NCI-H82 (cell line): ENCODE data around the gene COL20A1.
A peak's percentile ranks its signal among the peaks of the same experiment; 100 is the strongest.

Experiments used
- DNase-seq: peaks from one replicate; lab custom pipeline; 2025; lab: John Stamatoyannopoulos, UW

The COL20A1 gene

DNA sequence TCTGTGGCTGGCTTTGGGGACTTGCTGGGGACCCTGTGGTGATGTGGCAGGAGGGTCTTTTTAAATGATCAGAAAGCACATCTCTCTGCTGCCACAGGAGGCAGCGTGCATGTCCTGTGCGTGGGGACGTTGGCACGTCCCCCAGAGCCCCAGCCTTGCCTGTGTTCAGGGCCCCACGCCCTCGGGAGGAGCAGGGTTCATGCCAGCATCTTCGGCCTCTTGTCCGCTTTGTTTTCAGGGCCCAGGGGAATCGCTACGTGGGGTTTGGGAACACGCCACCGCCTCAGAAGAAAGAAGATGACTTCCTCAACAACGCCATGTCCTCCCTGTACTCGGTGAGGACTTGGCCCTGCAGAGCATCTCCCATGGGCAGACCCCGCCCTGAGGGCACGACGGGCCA lies 14.3 kb upstream of the COL20A1 start:
- DNase-seq, result no peak

DNA sequence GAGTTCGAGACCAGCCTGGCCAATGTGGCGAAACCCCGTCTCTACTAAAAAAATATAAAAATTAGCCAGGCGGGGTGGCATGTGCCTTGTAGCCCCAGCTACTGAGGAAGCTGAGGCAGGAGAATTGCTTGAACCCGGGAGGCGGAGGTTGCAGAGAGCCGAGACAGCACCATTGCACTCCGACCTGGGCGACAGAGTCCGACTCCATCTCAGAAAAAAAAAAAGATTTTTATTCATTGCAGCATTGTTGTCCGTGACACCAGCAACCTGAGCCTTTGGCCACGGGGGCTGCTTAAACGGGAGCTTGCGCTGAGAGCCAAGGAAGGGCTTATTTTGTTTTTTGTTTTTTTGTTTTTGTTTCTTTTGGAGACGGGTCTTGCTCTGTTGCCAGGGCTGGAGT lies 13.1 kb upstream of the COL20A1 start:
- no peak for DNase-seq

GRCh38 chr20:63280371-63280770 lies 12.6 kb upstream of the COL20A1 start:
- DNase-seq, result no peak

- DNase-seq, result peak; percentile 28
Measured at GRCh38 chr20:63280929-63281545, 11.9 kb upstream of the COL20A1 start.

DNA sequence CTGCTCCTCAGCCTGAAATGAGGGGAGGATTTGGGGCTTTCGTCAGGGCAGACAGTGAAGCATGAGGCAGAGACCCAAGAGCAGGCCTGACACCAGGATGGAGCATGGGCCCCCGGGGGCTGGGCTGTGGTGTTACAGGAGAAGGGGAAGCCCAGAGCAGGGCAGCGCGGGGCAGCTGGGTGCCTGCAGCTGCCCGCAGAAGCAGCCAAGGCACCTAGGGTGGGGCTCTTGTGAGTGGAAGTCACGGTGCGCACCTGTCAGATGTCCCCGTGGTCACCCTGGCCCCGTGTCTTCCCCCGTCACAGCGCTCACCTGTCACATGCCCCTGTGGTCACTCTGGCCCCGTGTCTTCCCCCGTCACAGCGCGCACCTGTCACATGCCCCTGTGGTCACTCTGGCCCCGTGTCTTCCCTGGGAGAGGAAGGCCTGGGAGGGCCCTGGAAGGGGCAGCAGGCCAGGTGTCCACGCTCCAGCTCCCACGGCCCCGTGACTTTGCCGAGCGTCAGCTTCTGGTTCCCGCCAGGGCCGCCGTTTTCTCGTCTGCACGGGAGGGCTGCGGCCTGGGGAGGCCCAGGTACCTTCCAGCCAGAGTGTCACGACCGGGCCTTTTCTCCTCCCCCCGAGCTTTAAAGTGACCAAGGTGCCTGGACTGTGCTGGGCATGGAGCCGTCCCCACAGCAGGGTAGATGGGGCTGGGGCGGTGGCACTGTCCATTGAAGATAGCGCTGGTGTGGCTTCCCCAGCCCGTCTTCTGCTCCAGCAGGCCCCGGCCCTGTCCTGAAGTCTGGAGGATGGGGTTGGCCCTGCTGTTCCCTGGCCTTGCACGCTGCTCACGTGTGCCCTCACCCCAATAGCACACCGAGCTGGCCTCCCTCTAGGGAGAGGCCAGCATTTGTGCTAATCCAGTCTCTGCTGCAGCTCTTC lies 11.0 kb upstream of the COL20A1 start:
- no peak for DNase-seq

GRCh38 chr20:63282946-63283345 lies 10.0 kb upstream of the COL20A1 start:
- DNase-seq, result no peak

GRCh38 chr20:63283397-63284082 lies 9.4 kb upstream of the COL20A1 start:
- no peak for DNase-seq

DNA sequence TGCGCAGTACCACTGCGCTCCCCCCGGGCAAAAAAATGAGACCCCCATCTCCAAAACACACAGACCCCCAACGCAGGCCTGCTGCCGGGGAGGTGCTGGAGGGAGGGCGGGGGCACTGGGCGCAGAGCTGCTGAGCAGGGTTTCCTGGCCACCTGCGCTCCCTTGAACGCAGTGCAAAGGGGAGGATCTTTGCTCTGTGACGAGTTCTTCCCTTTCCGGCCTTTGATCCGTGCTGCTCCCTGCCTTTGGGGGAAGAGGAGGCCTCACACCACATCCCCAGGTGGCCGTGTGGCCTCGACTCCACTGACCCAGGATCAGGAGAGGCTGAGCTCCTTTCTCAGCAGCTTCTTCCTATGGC lies 8.9 kb upstream of the COL20A1 start:
- DNase-seq, result no peak

- no peak for DNase-seq
Measured at GRCh38 chr20:63284544-63284949, 8.4 kb upstream of the COL20A1 start.

DNA sequence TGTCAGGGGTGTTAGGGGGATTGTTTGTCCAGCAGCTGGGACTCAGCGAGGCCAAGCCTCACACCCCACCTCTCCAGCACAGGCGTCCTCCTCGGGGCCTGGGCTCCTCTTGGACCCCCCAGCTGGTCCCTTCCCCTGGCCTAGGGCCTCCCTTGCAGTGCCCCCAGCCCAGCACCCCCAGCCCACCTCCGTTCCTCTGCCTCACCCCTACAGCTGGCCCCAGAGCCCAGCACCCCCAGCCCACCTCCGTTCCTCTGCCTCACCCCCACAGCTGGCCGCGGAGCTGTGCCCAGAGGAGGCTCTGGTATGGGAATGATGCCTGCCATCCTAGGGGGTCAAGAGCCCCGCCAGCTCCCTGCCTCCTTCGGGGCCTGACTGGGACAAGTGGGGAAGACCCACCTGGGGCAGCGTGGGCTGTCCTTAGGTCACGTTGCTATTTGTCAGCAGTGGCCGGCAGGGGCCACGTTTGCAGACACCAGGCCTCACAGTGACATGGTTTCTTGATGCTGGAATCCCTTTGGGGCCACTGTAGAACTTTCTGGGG lies 7.9 kb upstream of the COL20A1 start:
- DNase-seq, result no peak

DNA sequence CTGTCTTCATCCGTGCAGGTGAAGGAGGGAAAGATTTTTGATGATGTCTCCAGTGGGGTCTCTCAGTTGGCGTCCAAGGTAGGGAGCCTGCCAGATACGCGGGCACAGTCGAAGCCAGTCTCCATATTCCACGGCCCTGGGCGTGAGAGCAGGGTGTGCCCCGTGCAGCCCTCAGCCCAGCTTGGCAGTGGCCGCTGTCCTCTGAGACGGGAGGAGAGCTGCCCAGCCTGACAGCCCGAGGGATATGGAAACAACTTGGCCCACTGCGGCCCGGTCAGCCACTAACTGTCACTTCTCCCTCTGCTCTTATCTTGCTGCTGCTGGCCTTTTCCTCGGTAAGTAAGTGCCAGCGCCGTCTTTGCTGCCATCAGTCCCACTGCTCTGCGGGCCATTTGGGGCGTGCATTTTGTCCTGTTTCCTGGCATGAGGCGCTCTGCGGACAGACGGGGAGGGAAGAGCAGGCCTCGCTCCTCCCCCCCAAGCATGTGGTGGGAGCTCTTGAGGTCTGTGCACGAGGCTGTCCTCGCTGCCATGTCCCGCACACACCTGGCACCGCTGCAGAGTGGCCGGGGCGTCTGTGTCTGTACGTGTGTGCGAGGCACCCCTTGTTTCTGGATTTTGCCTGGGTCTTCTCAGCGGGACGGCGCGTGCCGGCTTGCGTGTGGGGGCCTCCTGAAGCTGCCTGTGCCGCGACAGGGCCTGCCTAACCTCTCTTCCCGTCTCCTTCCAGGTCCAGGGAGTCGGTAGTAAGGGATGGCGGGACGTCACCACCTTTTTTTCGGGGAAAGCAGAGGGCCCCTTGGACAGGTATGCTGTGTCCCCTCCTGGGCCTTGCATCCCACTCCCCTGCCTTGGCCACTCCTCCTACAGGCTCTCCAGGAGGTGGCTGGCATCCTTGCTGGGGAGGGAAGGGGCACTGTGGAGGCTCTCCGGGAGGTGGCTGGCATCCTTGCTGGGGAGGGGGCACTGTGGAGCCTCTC lies 7.1 kb upstream of the COL20A1 start:
- DNase-seq, result no peak

GRCh38 chr20:63286781-63287696 lies 5.9 kb upstream of the COL20A1 start:
- no peak for DNase-seq

DNA sequence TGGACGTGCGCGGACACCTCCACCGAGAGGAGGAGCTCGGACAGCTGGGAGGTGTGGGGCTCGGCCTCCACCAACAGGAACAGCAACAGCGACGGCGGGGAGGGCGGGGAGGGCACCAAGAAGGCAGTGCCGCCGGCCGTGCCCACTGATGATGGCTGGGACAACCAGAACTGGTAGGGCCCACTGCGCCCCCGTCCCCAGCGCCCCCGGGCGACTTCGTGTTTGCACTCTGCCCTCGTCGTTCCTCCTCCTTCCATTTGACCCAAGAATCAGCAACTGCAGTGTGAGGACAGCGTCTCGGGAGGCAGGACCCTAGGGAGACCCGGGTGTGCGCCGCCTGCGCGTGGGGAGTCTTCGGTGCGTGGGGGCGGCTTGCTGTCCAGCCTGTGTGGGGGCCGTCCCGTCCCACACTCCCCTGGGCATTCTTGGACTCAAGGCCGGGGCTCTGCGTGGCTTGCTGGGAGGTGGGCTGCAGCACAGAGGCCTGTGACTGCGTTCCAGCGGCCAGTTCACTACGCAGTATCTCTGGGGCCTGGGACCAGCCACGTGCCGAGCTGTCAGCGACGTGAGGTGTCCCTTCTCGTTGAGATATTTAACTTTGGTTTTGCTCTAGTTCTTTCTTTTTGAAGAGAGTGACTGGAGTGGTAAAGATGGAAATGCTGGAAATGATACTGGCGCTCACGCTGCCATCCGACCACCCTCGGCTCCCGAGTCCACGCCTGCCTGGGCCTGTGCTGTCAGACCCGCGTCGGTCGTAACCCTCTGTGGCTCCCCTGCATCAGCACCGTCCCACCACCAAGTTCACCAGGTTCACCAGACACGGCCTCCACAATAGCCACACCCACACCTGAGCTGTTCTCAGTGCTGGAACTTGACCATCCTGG lies 5.0 kb upstream of the COL20A1 start:
- DNase-seq, result no peak

- no peak for DNase-seq
Measured at GRCh38 chr20:63288581-63289251, 4.3 kb upstream of the COL20A1 start.

- DNase-seq, result no peak
Measured at GRCh38 chr20:63289311-63290135, 3.5 kb upstream of the COL20A1 start.

GRCh38 chr20:63290136-63290676 lies 2.8 kb upstream of the COL20A1 start:
- DNase-seq, result no peak

GRCh38 chr20:63290677-63291472 lies 2.1 kb upstream of the COL20A1 start:
- DNase-seq, result peak; percentile 58
